ENCODE measurements around the gene BICC1. TPM values are rescaled to one million over a fixed set of nuclear protein-coding genes. Genes with fewer than 3 reads are reported as not detected.

Gene BICC1, protein sequence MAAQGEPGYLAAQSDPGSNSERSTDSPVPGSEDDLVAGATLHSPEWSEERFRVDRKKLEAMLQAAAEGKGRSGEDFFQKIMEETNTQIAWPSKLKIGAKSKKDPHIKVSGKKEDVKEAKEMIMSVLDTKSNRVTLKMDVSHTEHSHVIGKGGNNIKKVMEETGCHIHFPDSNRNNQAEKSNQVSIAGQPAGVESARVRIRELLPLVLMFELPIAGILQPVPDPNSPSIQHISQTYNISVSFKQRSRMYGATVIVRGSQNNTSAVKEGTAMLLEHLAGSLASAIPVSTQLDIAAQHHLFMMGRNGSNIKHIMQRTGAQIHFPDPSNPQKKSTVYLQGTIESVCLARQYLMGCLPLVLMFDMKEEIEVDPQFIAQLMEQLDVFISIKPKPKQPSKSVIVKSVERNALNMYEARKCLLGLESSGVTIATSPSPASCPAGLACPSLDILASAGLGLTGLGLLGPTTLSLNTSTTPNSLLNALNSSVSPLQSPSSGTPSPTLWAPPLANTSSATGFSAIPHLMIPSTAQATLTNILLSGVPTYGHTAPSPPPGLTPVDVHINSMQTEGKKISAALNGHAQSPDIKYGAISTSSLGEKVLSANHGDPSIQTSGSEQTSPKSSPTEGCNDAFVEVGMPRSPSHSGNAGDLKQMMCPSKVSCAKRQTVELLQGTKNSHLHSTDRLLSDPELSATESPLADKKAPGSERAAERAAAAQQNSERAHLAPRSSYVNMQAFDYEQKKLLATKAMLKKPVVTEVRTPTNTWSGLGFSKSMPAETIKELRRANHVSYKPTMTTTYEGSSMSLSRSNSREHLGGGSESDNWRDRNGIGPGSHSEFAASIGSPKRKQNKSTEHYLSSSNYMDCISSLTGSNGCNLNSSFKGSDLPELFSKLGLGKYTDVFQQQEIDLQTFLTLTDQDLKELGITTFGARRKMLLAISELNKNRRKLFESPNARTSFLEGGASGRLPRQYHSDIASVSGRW
- total RNA-seq = 4.7 and 5.1 TPM in 2 replicates

DNA sequence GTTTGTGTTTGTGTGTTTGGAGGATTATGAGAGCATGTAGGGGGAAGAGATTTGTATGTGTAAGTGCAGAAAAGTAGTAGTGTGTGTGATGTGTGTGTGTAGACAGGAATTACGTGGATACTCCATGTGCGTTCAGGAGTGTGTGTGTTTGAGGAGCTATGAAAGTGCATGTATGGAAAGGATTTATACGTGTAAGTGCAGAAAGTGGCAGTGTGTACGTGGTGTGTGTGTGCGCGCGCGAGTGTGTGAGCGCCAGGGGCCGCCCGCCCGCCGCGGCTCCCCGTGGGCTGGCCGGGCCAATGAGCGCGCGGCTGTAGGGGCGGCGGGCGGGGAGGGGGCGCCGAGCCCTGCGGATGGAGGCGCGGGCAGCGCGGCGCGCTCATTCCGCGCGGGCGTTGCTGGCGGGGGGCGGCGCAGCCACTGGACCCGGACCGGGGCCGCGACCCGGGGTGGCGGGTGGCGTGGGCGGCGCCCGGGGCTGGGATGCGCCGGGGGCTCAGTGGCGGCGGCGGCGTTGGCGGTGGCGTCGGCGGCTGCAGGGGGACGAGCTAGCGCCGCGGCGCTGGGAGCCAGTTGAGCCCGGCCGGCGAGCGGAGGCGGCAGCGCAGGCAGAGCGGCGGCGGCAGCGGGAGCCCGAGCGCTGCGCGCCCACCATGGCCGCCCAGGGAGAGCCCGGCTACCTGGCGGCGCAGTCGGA, at the start of gene BICC1:
Gene BICC1, plus strand, starts transcription at position 382 of the 697 bp plus-strand sequence. Its CDS starts 272 bp downstream, at position 654.

Other genes starting within 250 kb of the BICC1 start
- gene IPMK, start 245.0 kb upstream of the BICC1 start, total RNA-seq = 4.2 and 6.1 TPM in 2 replicates
- 18.0 and 38.9 TPM in 2 replicates for gene CISD1, start 243.7 kb upstream of the BICC1 start, total RNA-seq
- gene UBE2D1, start 177.9 kb upstream of the BICC1 start, total RNA-seq = 10.0 and 14.8 TPM in 2 replicates
- 20.0 and 25.1 TPM in 2 replicates for gene TFAM, start 127.5 kb upstream of the BICC1 start, total RNA-seq

Measured in airway epithelial cell (primary cell).